ENCODE results near the gene AIDA.

DNA sequence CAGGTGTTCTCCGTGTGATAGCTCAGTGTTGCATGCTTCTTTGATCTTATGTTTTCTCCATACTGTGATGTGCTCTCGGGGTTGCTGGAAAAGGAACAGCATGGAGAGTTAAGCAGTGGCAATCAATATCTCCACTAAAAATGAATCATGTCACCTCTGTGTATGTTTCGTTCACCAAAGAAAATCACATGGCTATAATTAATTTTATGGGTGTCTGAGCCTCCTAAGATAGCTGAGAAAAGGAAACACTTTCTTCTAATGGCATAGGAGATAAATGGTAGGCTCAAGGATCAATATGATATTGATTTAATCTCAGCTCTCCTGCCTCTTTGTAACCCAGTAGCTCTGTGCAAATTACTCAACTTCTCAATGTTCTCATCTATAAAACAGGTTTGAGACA is 39.0 kb upstream of the AIDA start:
- TF ChIP-seq, protein P1, sequence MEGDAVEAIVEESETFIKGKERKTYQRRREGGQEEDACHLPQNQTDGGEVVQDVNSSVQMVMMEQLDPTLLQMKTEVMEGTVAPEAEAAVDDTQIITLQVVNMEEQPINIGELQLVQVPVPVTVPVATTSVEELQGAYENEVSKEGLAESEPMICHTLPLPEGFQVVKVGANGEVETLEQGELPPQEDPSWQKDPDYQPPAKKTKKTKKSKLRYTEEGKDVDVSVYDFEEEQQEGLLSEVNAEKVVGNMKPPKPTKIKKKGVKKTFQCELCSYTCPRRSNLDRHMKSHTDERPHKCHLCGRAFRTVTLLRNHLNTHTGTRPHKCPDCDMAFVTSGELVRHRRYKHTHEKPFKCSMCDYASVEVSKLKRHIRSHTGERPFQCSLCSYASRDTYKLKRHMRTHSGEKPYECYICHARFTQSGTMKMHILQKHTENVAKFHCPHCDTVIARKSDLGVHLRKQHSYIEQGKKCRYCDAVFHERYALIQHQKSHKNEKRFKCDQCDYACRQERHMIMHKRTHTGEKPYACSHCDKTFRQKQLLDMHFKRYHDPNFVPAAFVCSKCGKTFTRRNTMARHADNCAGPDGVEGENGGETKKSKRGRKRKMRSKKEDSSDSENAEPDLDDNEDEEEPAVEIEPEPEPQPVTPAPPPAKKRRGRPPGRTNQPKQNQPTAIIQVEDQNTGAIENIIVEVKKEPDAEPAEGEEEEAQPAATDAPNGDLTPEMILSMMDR (IDR thresholded peaks at IDR 0.05) = no peak
- TF ChIP-seq, protein P2, sequence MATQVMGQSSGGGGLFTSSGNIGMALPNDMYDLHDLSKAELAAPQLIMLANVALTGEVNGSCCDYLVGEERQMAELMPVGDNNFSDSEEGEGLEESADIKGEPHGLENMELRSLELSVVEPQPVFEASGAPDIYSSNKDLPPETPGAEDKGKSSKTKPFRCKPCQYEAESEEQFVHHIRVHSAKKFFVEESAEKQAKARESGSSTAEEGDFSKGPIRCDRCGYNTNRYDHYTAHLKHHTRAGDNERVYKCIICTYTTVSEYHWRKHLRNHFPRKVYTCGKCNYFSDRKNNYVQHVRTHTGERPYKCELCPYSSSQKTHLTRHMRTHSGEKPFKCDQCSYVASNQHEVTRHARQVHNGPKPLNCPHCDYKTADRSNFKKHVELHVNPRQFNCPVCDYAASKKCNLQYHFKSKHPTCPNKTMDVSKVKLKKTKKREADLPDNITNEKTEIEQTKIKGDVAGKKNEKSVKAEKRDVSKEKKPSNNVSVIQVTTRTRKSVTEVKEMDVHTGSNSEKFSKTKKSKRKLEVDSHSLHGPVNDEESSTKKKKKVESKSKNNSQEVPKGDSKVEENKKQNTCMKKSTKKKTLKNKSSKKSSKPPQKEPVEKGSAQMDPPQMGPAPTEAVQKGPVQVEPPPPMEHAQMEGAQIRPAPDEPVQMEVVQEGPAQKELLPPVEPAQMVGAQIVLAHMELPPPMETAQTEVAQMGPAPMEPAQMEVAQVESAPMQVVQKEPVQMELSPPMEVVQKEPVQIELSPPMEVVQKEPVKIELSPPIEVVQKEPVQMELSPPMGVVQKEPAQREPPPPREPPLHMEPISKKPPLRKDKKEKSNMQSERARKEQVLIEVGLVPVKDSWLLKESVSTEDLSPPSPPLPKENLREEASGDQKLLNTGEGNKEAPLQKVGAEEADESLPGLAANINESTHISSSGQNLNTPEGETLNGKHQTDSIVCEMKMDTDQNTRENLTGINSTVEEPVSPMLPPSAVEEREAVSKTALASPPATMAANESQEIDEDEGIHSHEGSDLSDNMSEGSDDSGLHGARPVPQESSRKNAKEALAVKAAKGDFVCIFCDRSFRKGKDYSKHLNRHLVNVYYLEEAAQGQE (IDR thresholded peaks at IDR 0.05; ENCODE audit: insufficient read depth in 1 of 2, low read depth in 2 of 2, low read length in 1 of 2) = no peak
- no peak for TF ChIP-seq TCF7L2 (IDR thresholded peaks at IDR 0.05; ENCODE audit: low read depth, low read length)
- no peak for TF ChIP-seq POLR2AphosphoS5 (IDR thresholded peaks at IDR 0.05; ENCODE audit: low read depth, low read length)
- no peak for TF ChIP-seq SIN3A (IDR thresholded peaks at IDR 0.05; ENCODE audit: borderline replicate concordance, insufficient read depth, low read depth, low read length)

Measured in Panc1 (cell line).